ENCODE data around the gene SCN3B. TPM values are rescaled to one million over a fixed set of nuclear protein-coding genes. Genes with fewer than 3 reads are reported as not detected.

The SCN3B gene
- 0.12 TPM in 1 of 2 replicates, not detected in the other for total RNA-seq (ENCODE audit: low replicate concordance)

- Mint-ChIP-seq H3K4me1 (peaks cover 3% of the 10 kb centered on the region), H3K27ac (no peak within 1 kb of the TSS), H3K4me3 (peak within 1 kb of the TSS; percentile 85), H3K27me3 (ENCODE audit: insufficient read depth, low read depth) (peaks cover 38% of the 10 kb centered on the region), H3K36me3 (no peaks in the 10 kb centered on the region), H3K9me3 (no peaks in the 10 kb centered on the region)
- H3K27me3 ChIP-seq: peaks cover 90% of the 10 kb centered on the region
- peak within 1 kb of the TSS; percentile 99 for H2AFZ ChIP-seq (replicated peaks)
- no peaks in the 10 kb centered on the region for H3K79me2 ChIP-seq (ENCODE audit: low read depth)
- no peaks in the 10 kb centered on the region for H3K36me3 ChIP-seq
- no peaks in the 10 kb centered on the region for H3K9me3 ChIP-seq (ENCODE audit: low read depth)
- H3K9ac ChIP-seq: no peak within 1 kb of the TSS
- peak within 1 kb of the TSS; percentile 94 for H3K4me2 ChIP-seq
- peaks cover 7% of the 10 kb centered on the region for H3K4me1 ChIP-seq
- peak; percentile 88 for DNase-seq (ENCODE audit: low spot score)
- TF ChIP-seq EZH2 (IDR thresholded peaks at IDR 0.05) (no peak), EZH2phosphoT487 (IDR thresholded peaks at IDR 0.05) (no peak)
- TF ChIP-seq, protein P1, sequence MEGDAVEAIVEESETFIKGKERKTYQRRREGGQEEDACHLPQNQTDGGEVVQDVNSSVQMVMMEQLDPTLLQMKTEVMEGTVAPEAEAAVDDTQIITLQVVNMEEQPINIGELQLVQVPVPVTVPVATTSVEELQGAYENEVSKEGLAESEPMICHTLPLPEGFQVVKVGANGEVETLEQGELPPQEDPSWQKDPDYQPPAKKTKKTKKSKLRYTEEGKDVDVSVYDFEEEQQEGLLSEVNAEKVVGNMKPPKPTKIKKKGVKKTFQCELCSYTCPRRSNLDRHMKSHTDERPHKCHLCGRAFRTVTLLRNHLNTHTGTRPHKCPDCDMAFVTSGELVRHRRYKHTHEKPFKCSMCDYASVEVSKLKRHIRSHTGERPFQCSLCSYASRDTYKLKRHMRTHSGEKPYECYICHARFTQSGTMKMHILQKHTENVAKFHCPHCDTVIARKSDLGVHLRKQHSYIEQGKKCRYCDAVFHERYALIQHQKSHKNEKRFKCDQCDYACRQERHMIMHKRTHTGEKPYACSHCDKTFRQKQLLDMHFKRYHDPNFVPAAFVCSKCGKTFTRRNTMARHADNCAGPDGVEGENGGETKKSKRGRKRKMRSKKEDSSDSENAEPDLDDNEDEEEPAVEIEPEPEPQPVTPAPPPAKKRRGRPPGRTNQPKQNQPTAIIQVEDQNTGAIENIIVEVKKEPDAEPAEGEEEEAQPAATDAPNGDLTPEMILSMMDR (IDR thresholded peaks at IDR 0.05): no peak
- peaks cover 15% of the 10 kb centered on the region for H4K20me1 ChIP-seq (ENCODE audit: low read depth)
- H3K27ac ChIP-seq: no peak within 1 kb of the TSS
- peak within 1 kb of the TSS; percentile 68 for H3K4me3 ChIP-seq
- peaks cover 18% of the 10 kb centered on the region for H3F3A ChIP-seq (ENCODE audit: low read depth)
Measured at GRCh38 chr11:123654566-123655081, at the start of gene SCN3B. Gene SCN3B, minus strand, starts transcription at chr11:123654624. Its CDS starts 823 bp downstream, at chr11:123653801.

- Histone ChIP-seq H2AFZ (replicated peaks) (no peak overlapping the region), H4K20me1 (ENCODE audit: low read depth) (no peaks in the 10 kb centered on the region), H3K4me2 (no peak overlapping the region), H3K9ac (no peak overlapping the region), H3F3A (ENCODE audit: low read depth) (no peaks in the 10 kb centered on the region), H3K4me1 (no peaks in the 10 kb centered on the region), H3K27me3 (no peaks in the 10 kb centered on the region), H3K27ac (no peak overlapping the region), H3K9me3 (ENCODE audit: low read depth) (no peaks in the 10 kb centered on the region), H3K79me2 (ENCODE audit: low read depth) (no peaks in the 10 kb centered on the region), H3K4me3 (no peak overlapping the region), H3K36me3 (no peaks in the 10 kb centered on the region)
- Mint-ChIP-seq H3K4me3 (no peak overlapping the region), H3K9me3 (peaks cover 2% of the 10 kb centered on the region), H3K27ac (no peak overlapping the region), H3K27me3 (ENCODE audit: insufficient read depth, low read depth) (no peaks in the 10 kb centered on the region), H3K36me3 (no peaks in the 10 kb centered on the region), H3K4me1 (no peaks in the 10 kb centered on the region)
- no peak for TF ChIP-seq EZH2 (IDR thresholded peaks at IDR 0.05)
- TF ChIP-seq, protein P1 (IDR thresholded peaks at IDR 0.05): no peak
- no peak for TF ChIP-seq EZH2phosphoT487 (IDR thresholded peaks at IDR 0.05)
- no peak for DNase-seq (ENCODE audit: low spot score)
Measured at GRCh38 chr11:123702696-123703095, 48.3 kb upstream of the SCN3B start.

DNA sequence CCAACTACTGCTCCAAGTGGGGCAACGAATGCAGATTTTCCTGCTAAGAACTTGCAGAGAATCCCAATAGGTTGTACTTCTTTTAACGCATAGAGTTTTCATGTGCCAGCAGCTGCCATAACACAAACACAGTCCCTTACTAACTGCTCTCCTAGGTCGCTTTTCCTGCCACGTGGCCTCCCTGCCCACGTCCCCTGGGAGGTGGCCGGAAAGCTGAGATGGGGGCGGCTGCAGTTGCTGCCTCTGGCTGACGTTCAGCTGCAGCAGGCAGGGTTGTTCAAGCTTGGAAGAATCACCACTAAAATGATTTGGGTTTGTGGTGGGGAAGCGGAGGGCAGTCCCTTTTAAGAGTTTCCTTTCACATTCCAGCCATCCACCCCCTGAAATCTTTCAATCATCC lies 47.7 kb upstream of the SCN3B start:
- H3K79me2 ChIP-seq (ENCODE audit: low read depth): no peaks in the 10 kb centered on the region
- H3K4me1 ChIP-seq: no peaks in the 10 kb centered on the region
- TF ChIP-seq, protein P1 (IDR thresholded peaks at IDR 0.05): no peak
- no peak for TF ChIP-seq EZH2 (IDR thresholded peaks at IDR 0.05)
- TF ChIP-seq EZH2phosphoT487 (IDR thresholded peaks at IDR 0.05): no peak
- no peak for DNase-seq (ENCODE audit: low spot score)
- no peaks in the 10 kb centered on the region for H3K9me3 ChIP-seq (ENCODE audit: low read depth)
- no peaks in the 10 kb centered on the region for H3K36me3 Mint-ChIP-seq
- H3K9ac ChIP-seq: no peak overlapping the region
- no peak overlapping the region for H3K4me3 ChIP-seq
- no peaks in the 10 kb centered on the region for H3K36me3 ChIP-seq
- H2AFZ ChIP-seq (replicated peaks): no peak overlapping the region
- no peaks in the 10 kb centered on the region for H3K4me1 Mint-ChIP-seq
- no peaks in the 10 kb centered on the region for H3K27me3 ChIP-seq
- no peak overlapping the region for H3K4me3 Mint-ChIP-seq
- no peak overlapping the region for H3K4me2 ChIP-seq
- H3K27ac ChIP-seq: no peak overlapping the region
- H3K9me3 Mint-ChIP-seq: peaks cover 2% of the 10 kb centered on the region
- no peaks in the 10 kb centered on the region for H3F3A ChIP-seq (ENCODE audit: low read depth)
- H3K27ac Mint-ChIP-seq: no peak overlapping the region
- no peaks in the 10 kb centered on the region for H4K20me1 ChIP-seq (ENCODE audit: low read depth)
- no peaks in the 10 kb centered on the region for H3K27me3 Mint-ChIP-seq (ENCODE audit: insufficient read depth, low read depth)

Measured in neural progenitor cell (in vitro differentiated cells).